HCT116 (cell line): ENCODE measurements around the gene DYNC2H1. TPM values are rescaled to one million over a fixed set of nuclear protein-coding genes. Genes with fewer than 3 reads are reported as not detected.

ENCODE experiments used
- ATAC-seq: fragments of 200-7000 bp; cut with Tn5 transposase; 2 replicates; pipeline ENCODE4 v1.9.1; 2020; ENCODE audit warnings: mild to moderate bottlenecking, moderate library complexity
- BruUV-seq: library from RNA; stranded (reverse); fragments of 400-500 nt; replicated peaks from 2 replicates; lab custom pipeline; 2021; lab: Mats Ljungman, UMichigan
- CTCF ChIA-PET: fragments of 300-600 bp; sonication (Branson Sonifier 250); formaldehyde crosslinking; loops from one replicate; lab custom pipeline; 2021; ENCODE audit warnings: antibody characterized with exemption; lab: Charles Lee
- POLR2A ChIA-PET: fragments of 300-600, 350-600 bp; sonication (Branson Sonifier 250); formaldehyde crosslinking; loops from one replicate; lab custom pipeline; 2021; ENCODE audit warnings: antibody characterized with exemption; lab: Charles Lee
- RAD21 ChIA-PET, 2 experiments: fragments of 300-600 bp; sonication (Branson Sonifier 250); formaldehyde crosslinking; loops; one replicate each; lab custom pipeline; 2023; ENCODE audit warnings: low total read pairs in 2 of 2; ENCODE audit not compliant: uncharacterized antibody in 2 of 2, unreplicated experiment in 2 of 2, low non-redundant PET in 1 of 2; lab: Charles Lee
- DNase-seq: peaks from one replicate; pipeline ENCODE4 v3.0.0-alpha.2; 2010; ENCODE audit warnings: low read depth, low spot score
- H2AFZ ChIP-seq: fragments of 200-600 bp; shearing (Covaris generic), sonication (generic); 2 replicates; pipeline ENCODE4 v1.6.1; 2017; ENCODE audit warnings: low read depth, mixed run types, mixed read lengths, antibody characterized with exemption, low read length; ENCODE audit not compliant: poor library complexity, severe bottlenecking
- H3K27ac ChIP-seq: 2 replicates; pipeline ENCODE4 v1.5.1; 2012; ENCODE audit warnings: low read depth, low read length
- H3K27me3 ChIP-seq: fragments of 200-600 bp; sonication (generic); 2 replicates; pipeline ENCODE4 v1.6.1; 2016; ENCODE audit warnings: mixed run types, low read length, mixed read lengths; ENCODE audit not compliant: insufficient read depth
- H3K36me3 ChIP-seq, 2 experiments: fragments of 200-500 bp in 1 of 2; fragments of 200-600 bp in 1 of 2; sonication (Bioruptor generic) in 1 of 2; sonication (generic) in 1 of 2; 2 replicates each; pipeline versions ENCODE4 v1.5.1 to v1.6.1; 2014 to 2016; ENCODE audit warnings: low read length in 2 of 2, inconsistent platforms in 1 of 2, mixed read lengths in 1 of 2, mixed run types in 1 of 2; ENCODE audit not compliant: insufficient read depth in 2 of 2, control insufficient read depth in 1 of 2
- H3K4me1 ChIP-seq, 2 experiments: fragments of 200-600 bp in 1 of 2; sonication (generic) in 1 of 2; 2 replicates each; pipeline versions ENCODE4 v1.5.1 to v1.6.1; 2012 to 2017; ENCODE audit warnings: low read length in 2 of 2, inconsistent platforms in 1 of 2, mild to moderate bottlenecking in 1 of 2, mixed read lengths in 1 of 2, mixed run types in 1 of 2, moderate library complexity in 1 of 2; ENCODE audit not compliant: insufficient read depth in 2 of 2, control insufficient read depth in 1 of 2
- H3K4me2 ChIP-seq: fragments of 200-600 bp; sonication (generic); 2 replicates; pipeline ENCODE4 v1.6.1; 2017; ENCODE audit warnings: mixed run types, low read length, mixed read lengths
- H3K4me3 ChIP-seq, 2 experiments: fragments of 200-600 bp in 1 of 2; sonication (generic) in 1 of 2; replicated peaks in 1 of 2; 2 replicates each; pipeline ENCODE4 v1.5.1; 2011 to 2016; ENCODE audit warnings: low read length in 2 of 2, control low read depth in 1 of 2, low read depth in 1 of 2, mild to moderate bottlenecking in 1 of 2, mixed read lengths in 1 of 2, mixed run types in 1 of 2
- H3K79me2 ChIP-seq: fragments of 200-600 bp; sonication (generic); 2 replicates; pipeline ENCODE4 v1.6.1; 2017; ENCODE audit warnings: mild to moderate bottlenecking, mixed run types, low read length, moderate library complexity, mixed read lengths; ENCODE audit not compliant: insufficient read depth
- H3K9ac ChIP-seq: fragments of 200-600 bp; sonication (generic); 2 replicates; pipeline ENCODE4 v1.6.1; 2016; ENCODE audit warnings: low read length, mixed read lengths
- H3K9me2 ChIP-seq: fragments of 200-600 bp; sonication (generic), shearing (Covaris generic); 2 replicates; pipeline ENCODE4 v1.6.1; 2017; ENCODE audit warnings: mixed run types, mild to moderate bottlenecking, moderate library complexity; ENCODE audit not compliant: insufficient read depth
- H3K9me3 ChIP-seq, 2 experiments: fragments of 200-500 bp in 1 of 2; fragments of 200-600 bp in 1 of 2; sonication (Bioruptor generic) in 1 of 2; sonication (generic) in 1 of 2; 2 replicates each; pipeline ENCODE4 v1.6.1; 2014 to 2017; ENCODE audit warnings: low read length in 2 of 2, mixed read lengths in 2 of 2, inconsistent platforms in 1 of 2, low read depth in 1 of 2, mild to moderate bottlenecking in 1 of 2, mixed run types in 1 of 2, moderate library complexity in 1 of 2; ENCODE audit not compliant: control insufficient read depth in 1 of 2, insufficient read depth in 1 of 2
- H4K20me1 ChIP-seq: fragments of 200-600 bp; sonication (generic), shearing (Covaris generic); 2 replicates; pipeline ENCODE4 v1.6.1; 2017; ENCODE audit warnings: mixed run types, mild to moderate bottlenecking, moderate library complexity; ENCODE audit not compliant: insufficient read depth
- EZH2 ChIP-seq: fragments of 200-600 bp; sonication (generic); IDR thresholded peaks from 2 replicates; pipeline ENCODE4 v1.6.1; 2017; ENCODE audit warnings: antibody characterized with exemption, mixed run types
- JUND ChIP-seq: IDR thresholded peaks from 2 replicates; pipeline ENCODE4 v1.6.1; 2012
- POLR2A ChIP-seq: IDR thresholded peaks from 2 replicates; pipeline ENCODE4 v1.7.0; 2011; ENCODE audit warnings: borderline replicate concordance; ENCODE audit not compliant: insufficient read depth, insufficient read length; ENCODE audit errors: extremely low read depth
- REST ChIP-seq: IDR thresholded peaks from 2 replicates; pipeline ENCODE4 v1.6.1; 2012; ENCODE audit warnings: low read depth
- SIN3A ChIP-seq: IDR thresholded peaks from 2 replicates; pipeline ENCODE4 v1.6.1; 2012; ENCODE audit warnings: low read depth
- TCF7L2 ChIP-seq: IDR thresholded peaks from 2 replicates; pipeline ENCODE4 v1.7.0; 2011; ENCODE audit warnings: borderline replicate concordance, inconsistent platforms; ENCODE audit not compliant: insufficient read depth, insufficient read length; ENCODE audit errors: extremely low read depth
- ZNF274 ChIP-seq: fragments of 200-500 bp; sonication (Bioruptor generic); IDR thresholded peaks from 2 replicates; pipeline ENCODE4 v1.6.1; 2014; ENCODE audit warnings: mild to moderate bottlenecking, low read depth, low read length, inconsistent platforms
- intact Hi-C: fragments of 100-400 bp; cut with micrococcal nuclease; formaldehyde crosslinking; loops from 2 replicates; pipeline ENCODE4 v1.10.0; 2022
- total RNA-seq: library from RNA; stranded (reverse); gene quantifications from one replicate; pipeline ENCODE4 v1.2.1, GENCODE V29; 2021; ENCODE audit not compliant: unreplicated experiment

Gene DYNC2H1
- total RNA-seq, 1 experiment from 2014 or later: 1.5 TPM

GRCh38 chr11:103111400-103111799 lies 2.2 kb downstream of the DYNC2H1 start:
- CTCF ChIA-PET: no interaction called here

More at GRCh38 chr11:103111400-103111799, 2.2 kb downstream of the DYNC2H1 start:
- intact Hi-C loops: no loop called here
- Histone ChIP-seq H3K4me3 (no peak overlapping the region), H3K36me3 (no peaks in the 10 kb centered on the region), H3K4me2 (no peak overlapping the region), H3K9me3 (no peaks in the 10 kb centered on the region), H3K9ac (no peak overlapping the region), H3K4me1 (peaks cover 0 to 7% of the 10 kb centered on the region in 2 experiments; a peak in 1 of 4 replicates), H3K27ac (no peak overlapping the region), H3K79me2 (no peaks in the 10 kb centered on the region), H4K20me1 (no peaks in the 10 kb centered on the region), H3K9me2 (no peaks in the 10 kb centered on the region), H3K27me3 (no peaks in the 10 kb centered on the region), H2AFZ (no peak overlapping the region)
- no peak for DNase-seq
- POLR2A ChIA-PET: no interaction called here
- TF ChIP-seq ZNF274 (no peak), TCF7L2 (no peak), REST (no peak), SIN3A (no peak), POLR2A (no peak), JUND (no peak), EZH2 (no peak)
- RAD21 ChIA-PET: no interaction called here
- no TSS peak for BruUV-seq
- no peak for ATAC-seq
